PC-3 (cell line): ENCODE measurements around the gene EDAR. TPM values are rescaled to one million over a fixed set of nuclear protein-coding genes. Genes with fewer than 3 reads are reported as not detected.

Experiments used
- ATAC-seq: fragments of 200-7000 bp; cut with Tn5 transposase; 2 replicates; pipeline ENCODE4 v1.9.1; 2020; ENCODE audit warnings: mild to moderate bottlenecking, moderate library complexity
- BruUV-seq: library from RNA; stranded (reverse); fragments of 400-500 nt; replicated peaks from 2 replicates; lab custom pipeline; 2021; lab: Mats Ljungman, UMichigan
- CTCF ChIA-PET: fragments of 300-600 bp; sonication (Branson Sonifier 250); formaldehyde crosslinking; loops from one replicate; lab custom pipeline; 2022; ENCODE audit warnings: antibody characterized with exemption; lab: Charles Lee
- POLR2A ChIA-PET: fragments of 300-600 bp; sonication (Branson Sonifier 250); formaldehyde crosslinking; loops from one replicate; lab custom pipeline; 2022; ENCODE audit warnings: antibody characterized with exemption; ENCODE audit not compliant: unreplicated experiment; lab: Charles Lee
- DNase-seq: peaks from one replicate; pipeline ENCODE4 v3.0.0-alpha.2; 2015
- H2AFZ ChIP-seq: fragments of 300-600 bp; sonication (generic); 2 replicates; pipeline ENCODE4 v1.6.0; 2016; ENCODE audit warnings: antibody characterized with exemption, low read length
- H3F3A ChIP-seq: fragments of 300-600 bp; sonication (generic); one replicate; pipeline ENCODE4 v1.6.0; 2017; ENCODE audit warnings: antibody characterized with exemption, low read length, control low read depth, mild to moderate bottlenecking; ENCODE audit not compliant: unreplicated experiment
- H3K27ac ChIP-seq: fragments of 300-600 bp; sonication (generic); 2 replicates; pipeline ENCODE4 v1.5.1; 2016; ENCODE audit warnings: mild to moderate bottlenecking, low read length
- H3K27me3 ChIP-seq: fragments of 300-600 bp; sonication (generic); 2 replicates; pipeline ENCODE4 v1.6.1; 2016; ENCODE audit warnings: low read length, mixed read lengths
- H3K36me3 ChIP-seq: fragments of 300-600 bp; sonication (generic); 2 replicates; pipeline ENCODE4 v1.6.1; 2016; ENCODE audit warnings: low read depth, mixed run types, low read length, mixed read lengths
- H3K4me1 ChIP-seq: fragments of 300-600 bp; sonication (generic); 2 replicates; pipeline ENCODE4 v1.5.1; 2016; ENCODE audit warnings: low read length; ENCODE audit not compliant: insufficient read depth
- H3K4me2 ChIP-seq: fragments of 300-600 bp; sonication (generic); 2 replicates; pipeline ENCODE4 v1.6.0; 2016; ENCODE audit warnings: low read length
- H3K4me3 ChIP-seq: fragments of 300-600 bp; sonication (generic); 2 replicates; pipeline ENCODE4 v1.5.1; 2016; ENCODE audit warnings: mild to moderate bottlenecking, low read length, mixed read lengths
- H3K79me2 ChIP-seq: fragments of 300-600 bp; sonication (generic); 2 replicates; pipeline ENCODE4 v1.6.1; 2017; ENCODE audit warnings: low read length, mixed read lengths
- H3K9ac ChIP-seq: fragments of 300-600 bp; sonication (generic); 2 replicates; pipeline ENCODE4 v1.6.0; 2016; ENCODE audit warnings: mild to moderate bottlenecking, low read length
- H3K9me2 ChIP-seq: fragments of 300-600 bp; sonication (generic); replicated peaks from 2 replicates; pipeline ENCODE4 v1.6.1; 2016; ENCODE audit warnings: mixed run types, low read length, mixed read lengths
- H3K9me3 ChIP-seq: fragments of 300-600 bp; sonication (generic); 2 replicates; pipeline ENCODE4 v1.6.1; 2016; ENCODE audit warnings: low read length, mixed read lengths
- H4K20me1 ChIP-seq: fragments of 300-600 bp; sonication (generic); 2 replicates; pipeline ENCODE4 v1.6.1; 2016; ENCODE audit warnings: low read length, mixed read lengths
- CTCF ChIP-seq: fragments of 300-600 bp; sonication (generic); conservative IDR thresholded peaks from 2 replicates; pipeline ENCODE4 v1.5.1; 2017; ENCODE audit warnings: antibody characterized with exemption, low read depth, mild to moderate bottlenecking, low read length
- EZH2 ChIP-seq: fragments of 300-600 bp; sonication (generic); IDR thresholded peaks from one replicate; pipeline ENCODE4 v1.6.1; 2017; ENCODE audit warnings: antibody characterized with exemption, mild to moderate bottlenecking, low read length; ENCODE audit not compliant: unreplicated experiment
- EZH2phosphoT487 ChIP-seq: fragments of 300-600 bp; sonication (generic); IDR thresholded peaks from 2 replicates; pipeline ENCODE4 v1.6.1; 2018; ENCODE audit warnings: mild to moderate bottlenecking, antibody characterized with exemption, low read length, borderline replicate concordance
- intact Hi-C: fragments of 100-400 bp; cut with micrococcal nuclease; formaldehyde crosslinking; loops from 2 replicates; pipeline ENCODE4 v1.9.0; 2023
- total RNA-seq: library from RNA; depleted of rRNA; stranded (reverse); fragments of >200 nt; gene quantifications from 2 replicates; pipeline ENCODE4 v1.2.3, GENCODE V29; 2014

Gene EDAR
- total RNA-seq, 1 experiment from 2014 or later, result 0.04 TPM

GRCh38 chr2:108963057-108963456, 26.0 kb downstream of the EDAR start:
- H3F3A ChIP-seq, result no peaks in the 10 kb centered on the region
- ChIA-PET CTCF (no interaction called here), POLR2A (no interaction called here)
- no peak overlapping the region for H3K4me3 ChIP-seq
- no peaks in the 10 kb centered on the region for H3K9me3 ChIP-seq
- no TSS peak for BruUV-seq
- H3K36me3 ChIP-seq, result no peaks in the 10 kb centered on the region
- no peaks in the 10 kb centered on the region for H3K79me2 ChIP-seq
- H3K9ac ChIP-seq, result no peak overlapping the region
- TF ChIP-seq CTCF, result no peak
- TF ChIP-seq EZH2, result no peak
- no peak for TF ChIP-seq EZH2phosphoT487
- peaks cover 12% of the 10 kb centered on the region for H3K4me1 ChIP-seq
- no peak overlapping the region for H3K27ac ChIP-seq
- no peaks in the 10 kb centered on the region for H3K9me2 ChIP-seq
- DNase-seq (no peak), ATAC-seq (no peak)
- H3K27me3 ChIP-seq, result no peaks in the 10 kb centered on the region
- intact Hi-C loops, result no loop called here
- no peaks in the 10 kb centered on the region for H4K20me1 ChIP-seq
- H2AFZ ChIP-seq, result no peak overlapping the region
- H3K4me2 ChIP-seq, result no peak overlapping the region

- Histone ChIP-seq H3K4me1 (peaks cover 16% of the 10 kb centered on the region), H3K9me3 (no peaks in the 10 kb centered on the region), H3K79me2 (no peaks in the 10 kb centered on the region), H2AFZ (no peak overlapping the region), H3K4me3 (no peak overlapping the region), H3K9me2 (no peaks in the 10 kb centered on the region), H4K20me1 (no peaks in the 10 kb centered on the region), H3K27me3 (no peaks in the 10 kb centered on the region), H3K36me3 (no peaks in the 10 kb centered on the region), H3K4me2 (no peak overlapping the region), H3K9ac (no peak overlapping the region), H3K27ac (no peak overlapping the region), H3F3A (no peaks in the 10 kb centered on the region)
- ATAC-seq (no peak), DNase-seq (no peak)
- intact Hi-C loops, result no loop called here
- ChIA-PET CTCF (no interaction called here), POLR2A (no interaction called here)
- no TSS peak for BruUV-seq
- TF ChIP-seq EZH2 (no peak), CTCF (no peak), EZH2phosphoT487 (no peak)
Observed at GRCh38 chr2:108961796-108962195, 27.2 kb downstream of the EDAR start.

- Histone ChIP-seq H3K79me2 (no peaks in the 10 kb centered on the region), H4K20me1 (no peaks in the 10 kb centered on the region), H3K9me3 (no peaks in the 10 kb centered on the region), H2AFZ (no peak overlapping the region), H3K4me1 (peaks cover 4% of the 10 kb centered on the region; the same call in 1 of the 2 replicates), H3F3A (no peaks in the 10 kb centered on the region), H3K4me2 (no peak overlapping the region), H3K36me3 (no peaks in the 10 kb centered on the region), H3K27me3 (no peaks in the 10 kb centered on the region), H3K9ac (no peak overlapping the region), H3K9me2 (no peaks in the 10 kb centered on the region), H3K4me3 (no peak overlapping the region), H3K27ac (no peak overlapping the region)
- TF ChIP-seq EZH2, result no peak
- peak; percentile 23; the same call in 1 of the 2 replicates for TF ChIP-seq CTCF
- CTCF ChIA-PET, result no interaction called here
- DNase-seq, result no peak
- ATAC-seq, result peak; percentile 31; the same call in 1 of the 2 replicates
- no TSS peak for BruUV-seq
- intact Hi-C loops, result no loop called here
- POLR2A ChIA-PET, result no interaction called here
Observed at GRCh38 chr2:108960006-108960405, 29.0 kb downstream of the EDAR start.
